Urothelium cell line (cell line): ENCODE measurements around the gene GID8.
"Not testable (repeated sequence)": the region's sequence is repeated elsewhere in the genome, so short reads cannot be mapped to it uniquely, and the experiment has no call there.

Experiments used
- DNase-seq: peaks from one replicate; pipeline ENCODE4 v3.0.0; 2011; ENCODE audit warnings: low spot score, mixed read lengths
- FAIRE-seq: peaks from 2 replicates; lab custom pipeline; 2011; peaks lifted over from hg19 to GRCh38; lab: Jason Lieb, UNC

The GID8 gene

DNA sequence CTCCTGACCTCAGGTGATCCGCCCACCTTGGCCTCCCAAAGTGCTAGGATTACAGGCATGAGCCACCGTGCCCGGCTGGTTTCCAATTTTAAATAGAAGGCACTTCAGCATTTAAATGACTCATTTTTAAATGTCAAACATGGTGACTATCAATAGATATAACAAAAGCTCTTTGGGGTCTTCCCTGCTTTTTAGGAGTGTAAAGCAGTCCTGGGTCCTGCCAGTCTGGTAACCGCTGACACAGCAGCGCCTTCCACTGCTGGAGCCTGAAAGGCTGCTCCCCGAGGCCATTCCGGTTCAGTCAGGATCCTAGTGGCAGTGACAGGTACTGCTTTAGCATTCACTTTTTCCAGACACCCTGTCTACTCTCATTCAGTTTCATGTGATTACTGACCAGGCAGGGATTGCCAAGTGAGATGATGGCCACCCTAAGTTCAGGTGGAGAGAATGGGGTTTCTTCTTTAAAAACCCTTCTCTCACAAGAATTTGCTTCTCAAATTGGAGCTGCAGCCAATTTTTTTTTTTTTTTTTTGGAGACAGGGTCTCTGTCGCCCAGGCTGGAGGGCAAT lies 16.7 kb upstream of the GID8 start:
- FAIRE-seq: no peak
- peak; percentile 68 for DNase-seq

DNA sequence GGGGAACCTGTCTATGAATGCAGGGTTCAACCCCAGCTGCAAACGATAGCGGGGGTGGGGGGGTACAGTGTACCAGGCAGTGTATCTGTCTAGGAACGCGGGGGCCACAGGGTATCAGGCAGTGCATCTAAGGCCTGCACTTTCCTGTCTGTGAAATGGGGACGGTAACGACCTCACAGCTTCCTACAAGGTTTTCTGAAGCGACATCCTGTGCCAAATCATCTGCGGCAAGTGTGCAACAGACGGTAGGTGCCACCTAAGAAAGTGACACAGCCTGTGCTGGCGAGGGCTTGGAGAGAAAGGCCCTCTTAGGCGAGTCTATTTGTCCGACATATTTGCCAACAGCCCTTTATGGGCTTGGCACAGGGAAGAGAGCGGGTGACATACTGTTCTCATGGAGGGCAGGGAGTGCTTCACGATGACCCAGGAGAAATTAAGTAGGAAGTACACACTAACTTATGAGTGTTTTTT lies 15.5 kb upstream of the GID8 start:
- DNase-seq (no peak), FAIRE-seq (no peak)

GRCh38 chr20:62923059-62923668 lies 14.8 kb upstream of the GID8 start:
- FAIRE-seq: not testable (repeated sequence)
- DNase-seq: peak; percentile 83

- no peak for FAIRE-seq
- DNase-seq: no peak
Measured at GRCh38 chr20:62923669-62924441, 14.1 kb upstream of the GID8 start.

GRCh38 chr20:62924442-62925075 lies 13.4 kb upstream of the GID8 start:
- FAIRE-seq: no peak
- no peak for DNase-seq

DNA sequence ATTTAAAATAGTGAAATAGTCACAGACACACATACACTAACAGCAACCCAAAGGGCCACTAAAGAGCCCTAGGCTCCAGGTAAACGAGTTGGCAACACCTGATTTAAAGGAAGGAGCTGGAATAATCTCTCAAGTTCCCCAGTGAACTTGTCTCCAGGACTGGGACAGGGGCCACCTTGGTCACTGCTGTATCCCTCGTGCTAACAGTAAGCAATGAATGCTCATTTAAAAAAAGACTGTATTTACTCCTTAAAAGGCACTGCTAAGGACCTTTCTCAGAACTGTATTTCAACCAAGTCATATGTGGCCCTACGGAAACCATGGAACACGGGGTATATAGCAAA lies 12.9 kb upstream of the GID8 start:
- no peak for FAIRE-seq

GRCh38 chr20:62925420-62926228 lies 12.3 kb upstream of the GID8 start:
- DNase-seq (peak; percentile 53), FAIRE-seq (no peak)

More for the DNA sequence above, 12.9 kb upstream of the GID8 start:
- DNase-seq: no peak

DNA sequence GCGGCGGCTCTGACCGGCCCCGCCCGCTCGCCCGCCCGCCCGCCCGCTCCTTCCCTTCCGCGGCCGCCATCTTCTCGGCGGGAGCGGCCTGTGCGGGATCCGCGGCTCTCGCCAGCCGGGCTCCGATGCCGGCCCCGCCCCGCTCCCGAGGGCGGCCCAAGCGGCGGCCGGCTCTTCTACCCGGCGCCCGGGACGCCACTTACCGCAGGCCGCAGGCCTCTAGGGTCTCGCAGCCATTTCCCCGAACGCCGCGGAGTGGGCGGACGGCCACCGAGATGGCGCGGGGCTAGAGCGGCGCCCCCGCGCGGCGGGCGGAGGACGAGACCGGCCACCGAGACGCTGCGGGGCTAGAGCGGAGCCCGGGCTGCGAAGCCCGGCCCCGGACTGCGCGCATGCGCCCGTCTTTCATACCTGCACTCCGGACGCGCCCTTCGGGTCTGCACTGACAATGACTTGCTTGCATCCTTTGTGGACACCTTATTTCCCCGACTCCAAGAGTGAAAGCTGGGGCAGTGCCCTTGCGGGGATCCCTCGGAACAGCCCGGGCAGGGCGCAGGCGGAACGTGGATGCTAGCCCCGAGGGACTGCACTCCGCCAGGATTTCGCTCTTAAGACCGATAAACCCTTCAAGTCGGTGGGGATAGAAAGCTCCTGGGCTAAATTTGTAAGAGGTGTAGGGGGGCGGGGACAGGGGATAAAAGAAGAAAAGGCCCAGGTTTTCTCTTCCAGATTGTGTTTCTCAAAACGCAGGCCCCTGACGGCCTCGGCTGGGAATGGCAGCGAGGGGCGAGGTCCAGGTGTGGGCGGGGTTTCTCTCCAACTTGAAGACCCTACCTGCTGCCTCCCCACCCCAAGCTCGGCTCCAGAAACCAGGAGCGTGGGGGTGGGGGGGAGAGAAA lies 11.5 kb upstream of the GID8 start, which contains the start of gene DIDO1:
Gene DIDO1 (minus strand): TSS at position 277 of the 899 bp plus-strand sequence.
- FAIRE-seq: no peak
- DNase-seq: peak; percentile 100

DNA sequence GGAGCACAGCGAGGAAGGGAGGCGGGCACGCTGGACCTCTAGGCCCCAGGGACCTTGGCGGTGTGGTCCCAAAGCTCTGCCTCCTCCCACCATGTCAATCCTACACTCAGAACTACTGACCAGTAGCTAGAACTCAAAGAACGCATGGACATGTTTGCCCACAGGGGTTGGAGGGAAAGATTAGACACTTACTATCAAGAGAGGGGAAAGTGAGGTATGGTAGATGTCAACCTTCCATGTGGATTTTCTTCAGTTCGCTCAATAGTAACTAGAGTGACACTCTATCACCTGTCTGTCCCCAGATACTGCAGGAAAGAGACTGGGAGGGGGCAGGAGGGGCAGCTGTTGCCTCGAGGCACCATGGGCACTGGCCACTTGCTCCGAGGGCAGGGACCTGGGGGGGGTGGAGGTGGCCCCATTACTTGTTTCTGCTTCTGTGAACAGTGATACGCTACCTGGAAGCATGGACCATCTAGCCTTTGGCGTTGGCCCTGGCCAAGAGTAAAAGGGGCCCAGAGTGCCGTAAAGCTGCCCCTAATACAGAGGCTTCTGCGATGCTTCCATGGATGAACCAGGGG lies 10.7 kb upstream of the GID8 start:
- FAIRE-seq (no peak), DNase-seq (no peak)

- DNase-seq: no peak
- no peak for FAIRE-seq
Measured at GRCh38 chr20:62928246-62928939, 9.6 kb upstream of the GID8 start.

DNA sequence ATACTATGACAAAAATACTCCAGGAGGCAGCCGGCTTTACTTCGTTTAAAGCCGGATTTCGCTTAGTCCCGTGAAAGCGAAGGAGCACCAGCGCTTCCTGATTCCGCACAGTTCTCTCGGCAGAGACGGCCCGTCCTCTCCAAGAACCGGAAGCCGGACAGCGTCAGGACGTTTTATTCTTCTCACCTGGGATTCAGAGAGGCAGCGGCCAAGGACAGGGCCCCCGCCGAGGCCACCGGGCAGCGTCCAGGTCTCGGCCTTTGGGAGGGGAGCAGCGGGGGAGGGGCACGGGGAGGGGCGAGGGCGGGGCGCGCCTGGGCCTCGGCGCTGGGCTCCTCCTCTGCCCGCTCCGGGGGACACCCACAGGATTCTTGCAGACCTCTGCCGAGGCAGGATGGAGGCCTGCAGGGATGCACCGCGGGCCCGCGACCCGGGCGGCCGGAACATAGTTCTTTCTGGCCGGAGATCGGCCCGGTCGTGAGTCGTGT lies 8.9 kb upstream of the GID8 start:
- DNase-seq (no peak), FAIRE-seq (no peak)

GRCh38 chr20:62931464-62931863 lies 6.5 kb upstream of the GID8 start:
- no peak for FAIRE-seq
- DNase-seq: no peak

GRCh38 chr20:62933966-62934365 lies 4.0 kb upstream of the GID8 start:
- FAIRE-seq: no peak
- no peak for DNase-seq

DNA sequence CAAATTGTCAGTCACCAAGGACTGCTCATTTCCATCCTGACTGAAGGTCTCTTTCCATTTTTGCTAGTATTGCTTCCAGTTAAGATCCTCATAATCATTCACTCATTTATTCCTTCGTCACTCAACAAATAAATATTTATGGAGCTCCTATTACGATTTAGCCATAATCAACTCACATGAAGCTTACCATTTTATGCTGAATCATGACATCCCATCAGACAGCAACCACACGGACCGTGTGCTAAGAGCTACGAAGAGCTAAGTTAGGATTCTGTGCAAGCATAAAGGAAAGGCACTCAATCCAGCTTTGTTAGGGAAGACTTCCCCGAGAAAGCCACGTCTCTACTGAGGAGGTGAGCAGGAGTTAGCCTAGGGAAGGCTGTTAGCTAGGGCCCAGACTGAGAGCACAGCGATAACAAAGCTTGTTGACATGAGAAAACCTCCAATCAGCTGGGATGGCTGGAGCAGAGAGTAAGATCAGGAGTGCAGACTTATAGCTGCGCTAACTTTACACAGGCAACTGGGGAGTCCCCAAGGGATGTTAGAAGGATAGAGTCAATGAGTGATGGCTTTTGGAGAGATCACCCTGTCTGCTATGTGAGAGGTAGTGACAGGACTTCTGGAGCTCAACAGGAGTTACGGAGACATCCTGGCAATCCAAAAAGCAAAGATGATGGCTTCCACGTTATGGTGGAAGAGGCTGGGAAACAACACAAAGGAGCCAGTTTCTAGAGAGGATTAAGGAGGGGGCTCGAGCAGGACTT lies 2.6 kb upstream of the GID8 start:
- FAIRE-seq: no peak
- no peak for DNase-seq

- no peak for FAIRE-seq
- no peak for DNase-seq
Measured at GRCh38 chr20:62935968-62936585, 1.9 kb upstream of the GID8 start.

DNA sequence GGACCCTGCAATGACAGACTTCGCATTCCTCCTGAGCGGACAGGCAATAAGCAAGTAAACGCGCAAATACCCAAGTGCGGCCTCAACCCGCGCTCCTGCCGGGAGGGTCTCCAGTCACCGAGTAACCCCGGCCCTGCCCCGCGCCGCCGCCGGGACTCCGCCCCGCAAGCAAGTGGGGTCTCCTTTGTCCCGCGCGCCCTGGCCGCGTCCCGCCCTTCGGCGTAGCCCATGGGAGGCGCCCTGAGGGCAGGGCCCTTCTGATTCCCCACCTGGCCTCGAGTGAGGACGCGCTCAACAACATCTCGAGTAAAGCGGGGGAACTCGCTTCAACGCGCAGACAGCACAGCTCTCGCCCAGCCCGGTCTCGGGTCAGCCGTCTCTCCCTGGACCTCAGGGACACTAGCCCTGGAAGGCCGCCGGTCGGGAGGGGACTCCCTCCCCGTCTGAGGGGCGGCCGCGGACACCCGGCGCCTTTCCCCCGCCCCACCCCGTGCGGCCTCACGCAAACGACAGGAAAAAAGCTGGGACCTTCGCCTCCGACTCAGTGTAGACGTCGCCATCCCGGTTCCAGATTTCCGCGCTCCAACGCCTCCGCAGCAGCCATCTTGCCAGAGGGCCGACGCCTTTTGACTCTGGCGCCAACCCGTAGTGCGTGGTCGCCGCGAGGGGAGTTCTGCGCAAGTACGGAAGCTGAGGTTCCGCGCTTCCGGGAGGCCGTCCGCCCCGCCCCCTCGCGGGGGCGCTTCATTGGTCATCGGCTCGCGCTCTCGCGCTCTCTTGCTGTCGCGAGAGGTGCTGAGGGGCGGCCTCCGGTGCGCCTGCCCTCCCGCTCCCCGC lies 461 bp upstream of the GID8 start:
- FAIRE-seq (no peak), DNase-seq (peak; percentile 100)

GRCh38 chr20:62940875-62941274 lies 2.9 kb downstream of the GID8 start:
- DNase-seq (no peak), FAIRE-seq (no peak)
